Activated B cell treated with CpG ODN at 0.5 μM for 24 hours (primary cell): ENCODE data around the gene STAB2. TPM values are rescaled to one million over a fixed set of nuclear protein-coding genes. Genes with fewer than 3 reads are reported as not detected.

ENCODE experiments used
- ATAC-seq: fragments of 200-7000 bp; cut with Tn5 transposase; one replicate; pipeline ENCODE4 v1.10.0; 2021; ENCODE audit warnings: low read depth, mild to moderate bottlenecking, moderate library complexity
- CTCF ChIA-PET: fragments of 350-600 bp; sonication (Branson Sonifier 250); formaldehyde crosslinking; loops from one replicate; lab custom pipeline; 2021; ENCODE audit warnings: antibody characterized with exemption; lab: Charles Lee
- POLR2A ChIA-PET: fragments of 350-600 bp; sonication (Branson Sonifier 250); formaldehyde crosslinking; loops from one replicate; lab custom pipeline; 2021; ENCODE audit warnings: antibody characterized with exemption; lab: Charles Lee
- DNase-seq: peaks from one replicate; pipeline ENCODE4 v3.0.0; 2022
- H3K27ac Mint-ChIP-seq: one replicate; pipeline ENCODE4 v1.8.0; 2020; ENCODE audit warnings: mixed read lengths
- H3K27me3 Mint-ChIP-seq: one replicate; pipeline ENCODE4 v1.8.0; 2021; ENCODE audit warnings: mixed read lengths
- H3K36me3 Mint-ChIP-seq: one replicate; pipeline ENCODE4 v1.8.0; 2021; ENCODE audit warnings: low read depth, mixed read lengths
- H3K4me1 Mint-ChIP-seq: one replicate; pipeline ENCODE4 v1.8.0; 2021; ENCODE audit warnings: mixed read lengths
- H3K4me3 Mint-ChIP-seq: one replicate; pipeline ENCODE4 v1.8.0; 2020; ENCODE audit warnings: mild to moderate bottlenecking, mixed read lengths
- H3K9me3 Mint-ChIP-seq: one replicate; pipeline ENCODE4 v1.8.0; 2020; ENCODE audit warnings: mixed read lengths
- CTCF ChIP-seq: fragments of 200-600 bp; IDR thresholded peaks from one replicate; pipeline ENCODE4 v1.8.0; 2022; ENCODE audit warnings: antibody characterized with exemption, mild to moderate bottlenecking
- intact Hi-C: fragments of 100-400 bp; cut with micrococcal nuclease; formaldehyde crosslinking; loops from one replicate; pipeline ENCODE4 v1.15.1; 2024
- total RNA-seq: library from RNA; stranded (reverse); gene quantifications from 2 replicates; pipeline ENCODE4 v1.2.3, GENCODE V29; 2022

The STAB2 gene
- total RNA-seq, 1 donor from 2014 or later: not detected

- no peak for ATAC-seq
- H3K27ac Mint-ChIP-seq: no peak overlapping the region
- no peak overlapping the region for H3K4me3 Mint-ChIP-seq
- ChIA-PET POLR2A (no interaction called here), CTCF (no interaction called here)
- H3K4me1 Mint-ChIP-seq: no peaks in the 10 kb centered on the region
- DNase-seq: no peak
- no peak for TF ChIP-seq CTCF
- H3K36me3 Mint-ChIP-seq: no peaks in the 10 kb centered on the region
- intact Hi-C loops: no loop called here
- no peaks in the 10 kb centered on the region for H3K9me3 Mint-ChIP-seq
- peaks cover 14% of the 10 kb centered on the region for H3K27me3 Mint-ChIP-seq
These were observed 78.9 kb downstream of the STAB2 start for GRCh38 chr12:103665971-103666370.

- POLR2A ChIA-PET: no interaction called here
- intact Hi-C loops: no loop called here
- no peak for TF ChIP-seq CTCF
- Mint-ChIP-seq H3K9me3 (no peaks in the 10 kb centered on the region), H3K4me3 (no peak overlapping the region), H3K27me3 (peaks cover 10% of the 10 kb centered on the region), H3K4me1 (no peaks in the 10 kb centered on the region), H3K27ac (no peak overlapping the region), H3K36me3 (no peaks in the 10 kb centered on the region)
- ATAC-seq (no peak), DNase-seq (no peak)
- CTCF ChIA-PET: no interaction called here
These were observed 80.1 kb downstream of the STAB2 start for GRCh38 chr12:103667125-103667524.

- Mint-ChIP-seq H3K27ac (no peak overlapping the region), H3K27me3 (peaks cover 7% of the 10 kb centered on the region), H3K9me3 (no peaks in the 10 kb centered on the region), H3K36me3 (no peaks in the 10 kb centered on the region), H3K4me1 (no peaks in the 10 kb centered on the region), H3K4me3 (no peak overlapping the region)
- ATAC-seq (no peak), DNase-seq (no peak)
- TF ChIP-seq CTCF: no peak
- CTCF ChIA-PET: no interaction called here
- POLR2A ChIA-PET: no interaction called here
- intact Hi-C loops: no loop called here
These were observed 81.4 kb downstream of the STAB2 start for GRCh38 chr12:103668520-103668919.

- intact Hi-C loops: no loop called here
- CTCF ChIA-PET: no interaction called here
- POLR2A ChIA-PET: no interaction called here
These were observed 84.3 kb downstream of the STAB2 start for GRCh38 chr12:103671367-103671766.

GRCh38 chr12:103672401-103673119 is 85.5 kb downstream of the STAB2 start:
- ATAC-seq: no peak
- H3K9me3 Mint-ChIP-seq: no peaks in the 10 kb centered on the region
- no peak for DNase-seq
- intact Hi-C loops: no loop called here
- no peaks in the 10 kb centered on the region for H3K4me1 Mint-ChIP-seq
- POLR2A ChIA-PET: no interaction called here
- TF ChIP-seq CTCF: no peak
- CTCF ChIA-PET: no interaction called here
- H3K27me3 Mint-ChIP-seq: peaks cover 6% of the 10 kb centered on the region
- no peak overlapping the region for H3K27ac Mint-ChIP-seq
- H3K4me3 Mint-ChIP-seq: no peak overlapping the region
- H3K36me3 Mint-ChIP-seq: no peaks in the 10 kb centered on the region

More at GRCh38 chr12:103671367-103671766, 84.3 kb downstream of the STAB2 start:
- peaks cover 4% of the 10 kb centered on the region for H3K27me3 Mint-ChIP-seq
- DNase-seq (no peak), ATAC-seq (no peak)
- no peaks in the 10 kb centered on the region for H3K36me3 Mint-ChIP-seq
- no peak for TF ChIP-seq CTCF
- H3K4me1 Mint-ChIP-seq: no peaks in the 10 kb centered on the region
- no peak overlapping the region for H3K4me3 Mint-ChIP-seq
- no peaks in the 10 kb centered on the region for H3K9me3 Mint-ChIP-seq
- H3K27ac Mint-ChIP-seq: no peak overlapping the region
